ENCODE results near the gene SYN1. TPM values are rescaled to one million over a fixed set of nuclear protein-coding genes. Genes with fewer than 3 reads are reported as not detected.
A peak's percentile ranks its signal among the peaks of the same experiment; 100 is the strongest.

The SYN1 gene
- total RNA-seq, 1 donor from 2014 or later = 4.5 TPM

DNA sequence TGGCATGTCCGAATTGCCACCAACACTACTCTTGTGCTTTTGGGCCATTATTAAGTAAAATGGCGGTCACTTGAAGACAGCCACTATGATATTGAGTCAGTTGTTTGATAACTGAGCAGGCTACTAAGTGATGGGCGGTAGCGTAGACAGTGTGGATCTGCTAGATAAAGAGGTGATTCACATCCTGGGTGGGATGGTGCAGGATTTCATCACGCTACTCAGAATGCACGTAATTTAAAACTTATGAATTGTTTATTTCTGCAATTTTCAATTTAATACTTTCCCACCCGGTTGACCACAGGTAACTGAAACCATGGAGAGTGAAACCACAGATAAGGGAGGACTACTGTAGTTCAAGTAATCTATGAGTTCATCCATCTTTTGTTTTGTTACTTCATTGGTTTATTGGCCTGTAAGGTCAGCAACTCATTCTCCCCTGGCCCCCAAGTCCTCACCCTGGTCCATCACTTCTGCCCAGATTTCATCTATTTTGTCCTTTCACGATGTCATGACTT lies 55.8 kb downstream of the SYN1 start:
- Mint-ChIP-seq H3K9me3 (peaks cover 3% of the 10 kb centered on the region), H3K4me1 (peaks cover 21% of the 10 kb centered on the region), H3K27me3 (ENCODE audit: low read depth) (no peaks in the 10 kb centered on the region), H3K4me3 (peak overlapping the region; percentile 54), H3K36me3 (ENCODE audit: low read depth) (peaks cover 13% of the 10 kb centered on the region), H3K27ac (ENCODE audit: unreplicated experiment) (no peak overlapping the region)
- TF ChIP-seq, protein P1, sequence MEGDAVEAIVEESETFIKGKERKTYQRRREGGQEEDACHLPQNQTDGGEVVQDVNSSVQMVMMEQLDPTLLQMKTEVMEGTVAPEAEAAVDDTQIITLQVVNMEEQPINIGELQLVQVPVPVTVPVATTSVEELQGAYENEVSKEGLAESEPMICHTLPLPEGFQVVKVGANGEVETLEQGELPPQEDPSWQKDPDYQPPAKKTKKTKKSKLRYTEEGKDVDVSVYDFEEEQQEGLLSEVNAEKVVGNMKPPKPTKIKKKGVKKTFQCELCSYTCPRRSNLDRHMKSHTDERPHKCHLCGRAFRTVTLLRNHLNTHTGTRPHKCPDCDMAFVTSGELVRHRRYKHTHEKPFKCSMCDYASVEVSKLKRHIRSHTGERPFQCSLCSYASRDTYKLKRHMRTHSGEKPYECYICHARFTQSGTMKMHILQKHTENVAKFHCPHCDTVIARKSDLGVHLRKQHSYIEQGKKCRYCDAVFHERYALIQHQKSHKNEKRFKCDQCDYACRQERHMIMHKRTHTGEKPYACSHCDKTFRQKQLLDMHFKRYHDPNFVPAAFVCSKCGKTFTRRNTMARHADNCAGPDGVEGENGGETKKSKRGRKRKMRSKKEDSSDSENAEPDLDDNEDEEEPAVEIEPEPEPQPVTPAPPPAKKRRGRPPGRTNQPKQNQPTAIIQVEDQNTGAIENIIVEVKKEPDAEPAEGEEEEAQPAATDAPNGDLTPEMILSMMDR (conservative IDR thresholded peaks at IDR 0.05) = no peak
- no peak for DNase-seq (ENCODE audit: low read depth, low spot score)

DNA sequence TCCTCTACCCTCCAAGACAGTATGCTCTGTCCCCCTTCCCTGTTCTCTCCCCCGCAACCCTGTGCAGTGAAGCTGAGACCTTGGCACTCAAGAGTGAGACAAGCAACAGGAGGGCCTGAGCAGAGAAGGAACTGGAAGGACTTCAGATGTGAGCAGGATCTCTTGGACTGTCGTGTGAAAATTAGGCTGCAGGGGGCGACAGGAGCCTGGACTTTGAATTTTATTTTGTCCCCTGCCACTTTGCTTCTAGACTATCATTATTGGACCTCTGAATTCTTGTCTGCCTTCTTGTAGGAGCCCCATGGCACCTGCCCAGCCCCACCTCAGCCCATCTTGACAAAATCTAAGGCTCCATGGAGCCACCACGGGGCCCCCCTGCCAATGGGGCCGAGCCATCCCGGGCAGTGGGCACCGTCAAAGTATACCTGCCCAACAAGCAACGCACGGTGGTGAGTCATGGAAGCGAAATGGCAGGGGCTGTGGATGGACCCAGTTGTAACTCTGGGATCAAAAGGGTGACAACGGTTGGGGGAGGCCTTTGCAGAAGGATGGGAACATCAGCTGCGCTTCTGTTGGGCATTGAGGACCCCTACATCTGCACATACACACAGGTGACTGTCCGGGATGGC lies 56.9 kb downstream of the SYN1 start:
- peaks cover 3% of the 10 kb centered on the region for H3K9me3 Mint-ChIP-seq
- TF ChIP-seq, protein P1 (conservative IDR thresholded peaks at IDR 0.05) = peak; percentile 49
- DNase-seq (ENCODE audit: low read depth, low spot score) = peak; percentile 19
- peaks cover 9% of the 10 kb centered on the region for H3K36me3 Mint-ChIP-seq (ENCODE audit: low read depth)
- no peaks in the 10 kb centered on the region for H3K27me3 Mint-ChIP-seq (ENCODE audit: low read depth)
- peaks cover 21% of the 10 kb centered on the region for H3K4me1 Mint-ChIP-seq
- peak overlapping the region; percentile 84 for H3K4me3 Mint-ChIP-seq
- no peak overlapping the region for H3K27ac Mint-ChIP-seq (ENCODE audit: unreplicated experiment)

DNA sequence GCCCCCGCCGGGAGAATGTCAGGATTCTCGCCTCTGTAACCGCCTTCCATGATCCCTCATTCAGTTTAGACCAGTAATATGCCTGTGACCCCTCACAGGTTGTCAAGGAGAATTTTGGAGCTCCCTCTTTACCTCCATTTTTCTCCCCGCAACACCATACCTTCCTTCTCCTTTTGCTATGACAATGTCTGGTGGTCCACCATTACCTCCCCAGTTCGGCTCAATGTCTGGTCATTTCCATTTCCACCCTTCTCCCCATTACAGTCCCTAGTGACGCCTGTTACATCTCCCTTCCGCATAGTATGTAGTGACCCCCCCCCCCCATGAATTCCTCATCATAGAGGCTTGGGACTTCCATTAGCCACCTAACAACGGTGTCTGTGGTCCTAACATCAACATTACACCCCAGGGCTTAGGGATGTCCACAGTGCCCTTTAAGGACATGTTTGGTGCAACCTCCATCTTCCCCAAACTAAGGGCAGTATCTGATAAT lies 58.0 kb downstream of the SYN1 start:
- Mint-ChIP-seq H3K4me1 (peaks cover 23% of the 10 kb centered on the region), H3K27ac (ENCODE audit: unreplicated experiment) (peak overlapping the region; percentile 45), H3K4me3 (peak overlapping the region; percentile 88), H3K36me3 (ENCODE audit: low read depth) (peaks cover 6% of the 10 kb centered on the region), H3K9me3 (peaks cover 3% of the 10 kb centered on the region), H3K27me3 (ENCODE audit: low read depth) (no peaks in the 10 kb centered on the region)
- TF ChIP-seq, protein P1 (conservative IDR thresholded peaks at IDR 0.05) = no peak
- no peak for DNase-seq (ENCODE audit: low read depth, low spot score)

DNA sequence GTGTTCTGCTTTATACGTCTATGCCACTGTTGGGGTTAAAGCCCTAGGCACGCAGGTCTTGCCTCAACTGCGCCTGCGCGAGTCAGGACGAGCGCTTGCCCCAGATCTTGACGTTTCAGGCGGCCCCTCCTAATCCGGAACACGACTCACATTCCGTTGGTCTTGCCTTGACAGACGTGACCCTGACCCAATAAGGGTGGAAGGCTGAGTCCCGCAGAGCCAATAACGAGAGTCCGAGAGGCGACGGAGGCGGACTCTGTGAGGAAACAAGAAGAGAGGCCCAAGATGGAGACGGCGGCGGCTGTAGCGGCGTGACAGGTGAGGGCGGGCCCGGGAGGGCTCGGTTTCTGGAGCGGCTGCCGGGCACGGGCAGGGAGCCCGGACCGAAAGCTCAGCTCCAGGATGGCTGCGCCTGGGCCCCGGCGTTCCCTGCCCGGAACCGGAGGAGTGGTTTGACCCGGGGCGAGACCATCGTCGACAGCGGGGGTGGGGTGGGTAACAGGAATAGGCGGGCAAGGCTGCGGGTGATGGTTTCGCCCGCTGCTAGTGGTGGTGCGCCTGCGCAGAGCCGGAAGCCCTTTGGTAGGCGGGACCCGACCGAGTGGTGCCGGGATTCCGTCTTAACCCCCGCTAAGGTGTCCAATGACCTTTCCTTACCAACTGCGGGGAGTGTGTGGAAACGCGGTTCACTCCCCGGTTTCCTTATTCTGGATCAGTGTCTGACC lies 58.6 kb downstream of the SYN1 start, which contains the start of gene ARAF:
Gene ARAF (plus strand): TSS at position 272 of the 725 bp plus-strand sequence. CDS start 1,763 bp downstream, outside the sequence.
- peaks cover 3% of the 10 kb centered on the region for H3K9me3 Mint-ChIP-seq
- peaks cover 4% of the 10 kb centered on the region for H3K36me3 Mint-ChIP-seq (ENCODE audit: low read depth)
- H3K4me1 Mint-ChIP-seq = peaks cover 29% of the 10 kb centered on the region

More for the DNA sequence above, 58.6 kb downstream of the SYN1 start, which contains the start of gene ARAF:
- DNase-seq (ENCODE audit: low read depth, low spot score) = peak; percentile 92
- TF ChIP-seq, protein P1 (conservative IDR thresholded peaks at IDR 0.05) = no peak
- Mint-ChIP-seq H3K4me3 (peak within 1 kb of the TSS; percentile 88), H3K27ac (ENCODE audit: unreplicated experiment) (peak within 1 kb of the TSS; percentile 45), H3K27me3 (ENCODE audit: low read depth) (no peaks in the 10 kb centered on the region)
